Globus pallidus (tissue), 1 donor: ENCODE results near the gene HDAC4.

Source experiments
- DNase-seq: peaks from one replicate; pipeline ENCODE4 v3.0.0-alpha.2; 2015; ENCODE audit warnings: low spot score

HDAC4 gene

DNA sequence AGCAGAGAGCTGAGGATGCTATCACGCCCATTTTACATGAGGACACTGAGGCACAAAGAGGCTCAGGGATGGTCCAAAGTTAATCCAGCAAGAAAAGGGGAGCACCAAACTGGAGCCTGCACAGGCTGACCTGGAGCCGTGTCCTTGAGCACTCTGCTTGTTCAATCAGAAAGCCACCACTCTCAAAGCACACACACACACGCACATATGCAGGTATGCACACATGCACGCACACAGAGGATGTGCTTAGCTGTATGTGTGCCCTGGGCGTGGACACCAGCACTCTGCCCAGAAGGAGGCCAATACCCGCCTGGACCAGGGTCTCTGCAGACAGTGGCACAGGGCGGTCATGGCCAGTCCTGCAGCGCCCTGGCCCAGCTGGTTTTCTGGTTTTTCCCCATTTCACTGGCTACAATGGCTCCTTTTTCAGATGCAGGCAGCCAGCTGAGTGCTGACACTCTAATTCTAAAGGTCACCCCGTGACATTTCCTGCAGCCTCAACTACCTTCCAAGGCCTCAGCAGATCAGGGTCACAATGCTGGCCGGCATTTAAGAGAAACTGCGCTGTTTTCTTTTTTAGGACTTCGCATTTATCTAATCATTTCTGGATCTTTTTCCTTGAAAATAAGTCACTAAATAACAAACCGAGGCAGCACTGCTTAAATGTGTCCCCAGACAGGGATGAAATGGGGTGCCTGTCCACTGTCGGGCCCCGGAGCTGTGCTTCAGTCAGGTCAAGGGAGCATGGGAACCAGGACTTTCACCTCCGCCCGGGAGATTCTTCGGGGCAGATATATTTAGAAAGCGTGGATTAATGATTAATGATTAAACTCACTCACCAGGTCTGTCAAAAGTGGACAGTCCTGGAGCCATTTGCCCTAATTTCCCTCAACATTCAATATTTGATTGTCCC, 104.5 kb downstream of the HDAC4 start:
- peak; percentile 85 for DNase-seq

DNA sequence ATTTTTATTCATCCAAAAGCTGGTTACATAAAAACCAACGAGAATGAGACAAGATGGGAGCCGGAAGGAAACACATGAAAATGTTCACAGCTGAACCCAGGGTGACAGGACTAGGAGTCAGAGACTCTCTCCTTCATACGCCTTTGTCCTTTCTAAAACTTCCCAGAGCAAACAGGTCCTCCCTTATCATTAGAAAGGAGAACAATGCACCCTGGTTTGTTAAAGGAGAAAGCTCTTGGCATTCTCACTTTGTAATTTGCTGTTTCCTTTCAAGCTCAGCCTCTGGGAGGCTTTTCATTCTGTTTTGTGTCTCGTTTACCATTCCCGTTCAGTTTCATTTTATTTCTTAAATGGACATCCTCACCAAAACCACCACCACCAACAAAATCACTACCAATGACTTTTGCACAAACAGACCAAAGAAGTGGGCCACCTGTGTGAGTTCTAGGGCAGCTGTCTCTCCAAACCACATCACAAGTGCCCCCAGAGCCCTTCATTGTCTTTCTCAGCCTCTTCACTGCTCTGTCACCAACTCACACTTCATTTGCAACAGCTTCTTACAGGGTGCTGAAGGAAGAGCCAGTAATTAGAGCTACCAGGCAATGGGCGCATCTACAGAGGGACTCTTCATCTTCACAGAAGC, 105.3 kb downstream of the HDAC4 start:
- no peak for DNase-seq

DNA sequence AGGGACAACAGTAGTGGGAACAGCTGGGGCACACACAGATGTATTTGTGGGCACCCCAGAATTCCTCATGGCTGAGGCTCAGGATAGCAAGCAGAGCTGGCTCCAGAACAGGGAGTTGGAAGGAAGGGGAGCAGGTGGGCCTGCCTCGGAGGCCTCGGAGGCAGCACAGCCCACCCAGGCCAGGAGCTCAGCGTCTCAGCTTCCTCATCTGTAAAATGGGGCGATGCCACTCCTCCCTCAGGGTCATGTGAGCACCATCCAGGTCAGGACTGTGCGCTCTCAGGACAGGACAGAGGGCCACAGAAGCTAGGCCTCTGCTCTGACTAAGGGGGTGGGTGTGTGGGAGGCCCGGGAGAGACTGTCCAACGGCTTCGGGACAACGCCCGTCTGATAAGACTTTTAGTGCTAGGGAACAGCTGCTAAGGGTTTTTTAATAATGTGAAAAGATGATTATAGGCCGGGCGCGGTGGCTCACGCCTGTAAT, 106.2 kb downstream of the HDAC4 start:
- DNase-seq = no peak

DNA sequence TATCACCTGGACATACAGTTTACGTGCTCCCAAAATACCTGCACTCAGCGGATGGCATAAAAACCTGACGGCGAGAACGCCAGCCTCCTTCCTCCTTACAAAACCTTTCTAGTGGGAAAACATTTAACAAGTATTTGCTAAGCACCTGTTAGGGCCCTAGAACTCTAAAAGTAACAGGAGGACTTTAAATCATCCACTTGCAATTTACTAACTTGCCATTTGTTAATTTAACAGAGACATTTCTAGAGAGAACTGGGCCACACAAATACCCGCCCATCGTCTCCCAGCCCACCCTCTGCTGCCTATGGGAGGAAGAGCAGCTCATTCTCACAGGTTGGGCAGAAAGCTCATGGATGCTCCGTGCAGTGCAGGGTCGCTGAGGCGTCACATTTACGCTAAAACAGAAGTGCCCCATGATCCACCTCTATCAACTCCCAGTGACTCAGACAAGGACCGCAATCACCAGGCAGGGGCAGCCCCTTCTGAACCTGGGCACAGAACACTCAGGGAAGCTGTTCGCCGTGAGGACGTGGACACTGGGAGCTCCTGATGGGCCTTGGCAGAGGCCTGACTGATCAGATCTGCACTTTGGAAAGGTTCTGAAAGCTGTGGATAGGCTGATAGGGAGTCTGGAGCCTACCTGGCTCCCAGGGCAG, 106.9 kb downstream of the HDAC4 start:
- no peak for DNase-seq

DNA sequence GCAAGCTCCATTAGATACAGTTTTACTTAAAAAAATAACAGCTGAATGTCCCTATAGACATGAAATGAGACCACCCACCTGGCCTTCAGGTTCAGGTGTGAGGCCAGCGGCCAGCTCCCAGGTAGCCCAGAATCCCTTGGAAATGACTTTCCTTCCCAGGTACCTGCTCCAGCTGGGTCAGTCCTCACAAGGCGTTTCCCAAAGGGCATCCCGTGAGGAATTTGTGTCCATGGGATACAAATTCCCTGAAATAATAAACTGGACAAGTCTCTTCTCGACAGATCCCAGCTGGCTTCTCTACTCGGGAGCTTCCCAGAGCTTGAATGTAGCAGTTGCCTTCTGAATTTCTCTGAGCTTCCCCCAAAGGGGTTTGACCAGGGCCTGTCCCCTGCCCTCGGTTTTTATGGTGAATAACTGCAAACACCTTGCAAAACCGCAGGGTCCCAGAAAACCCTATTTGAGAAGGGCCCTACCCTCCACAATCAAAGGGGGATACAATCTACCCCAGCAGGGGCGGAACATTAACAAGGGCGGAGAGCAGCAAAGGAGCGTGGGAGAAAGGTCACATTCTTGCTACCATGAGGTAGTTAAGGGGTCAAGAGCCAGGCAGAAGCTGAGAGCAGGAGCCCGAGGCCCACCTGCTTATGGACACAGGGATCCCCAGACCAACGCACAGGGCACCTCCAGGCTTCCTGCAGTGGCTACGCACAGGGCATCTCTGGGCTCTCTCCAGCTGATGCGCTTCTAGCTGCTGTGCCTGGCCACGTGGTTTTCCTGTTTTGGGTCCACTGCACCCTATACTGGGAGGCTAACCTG, 107.7 kb downstream of the HDAC4 start:
- DNase-seq = no peak

DNA sequence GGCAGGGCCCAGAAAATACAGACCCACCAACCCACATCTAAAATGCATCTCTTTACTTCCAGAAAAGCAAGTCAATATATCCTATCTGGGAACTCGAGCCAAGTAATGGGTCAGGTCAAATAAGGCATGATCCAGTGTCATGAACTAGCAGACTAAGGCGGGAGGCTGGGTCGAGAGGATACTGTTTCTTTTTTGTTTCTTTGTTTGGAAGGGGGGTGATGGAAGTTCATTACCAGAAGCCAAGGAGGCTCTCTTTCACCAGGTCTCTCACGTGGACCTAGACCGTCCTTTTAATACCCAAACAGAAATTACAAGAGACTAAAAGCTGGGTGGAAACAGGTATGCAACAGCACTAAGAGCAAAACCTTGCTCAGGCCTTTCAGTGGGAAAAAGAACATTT, 108.3 kb downstream of the HDAC4 start:
- DNase-seq = no peak

DNA sequence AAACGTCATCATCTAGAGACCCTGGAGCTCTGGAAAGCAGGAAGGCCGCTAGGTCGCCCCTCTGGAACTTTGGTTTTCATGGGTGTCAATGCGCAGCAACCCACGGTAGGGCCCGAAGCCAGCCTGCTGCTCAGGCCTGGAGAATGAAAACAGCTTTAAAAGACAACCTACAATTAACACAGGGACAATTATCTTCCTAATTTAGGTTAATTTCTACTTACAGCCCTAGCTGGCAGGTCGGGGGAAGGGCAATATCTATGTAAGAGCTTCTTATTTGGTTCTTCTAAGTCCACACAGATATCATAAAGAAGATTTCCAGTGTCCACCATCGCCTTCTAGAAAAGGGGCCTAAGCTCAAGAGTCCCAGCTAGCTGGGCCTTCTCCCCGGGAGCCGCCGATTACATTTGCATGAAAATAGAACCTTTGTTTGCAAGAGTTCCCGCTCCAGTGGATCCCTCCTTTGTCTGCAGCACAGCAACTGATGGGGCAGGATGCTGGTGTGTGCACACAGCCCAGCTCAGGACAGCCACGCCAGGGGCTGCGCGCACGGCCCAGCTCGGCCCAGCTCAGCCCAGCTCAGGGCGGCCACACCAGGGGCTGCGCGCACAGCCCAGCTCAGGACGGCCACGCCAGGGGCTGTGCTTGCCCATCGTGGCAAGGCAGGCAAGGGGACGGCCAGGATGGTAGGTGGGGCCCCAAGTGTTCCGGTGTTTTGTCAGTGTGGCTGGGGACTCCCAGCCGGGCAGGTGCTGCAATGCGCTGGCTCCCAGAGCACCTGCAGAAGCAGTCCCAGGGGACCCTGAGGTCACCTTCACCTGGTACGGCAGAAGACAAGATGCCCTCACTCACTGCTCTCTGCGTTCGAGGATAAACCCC, 109.1 kb downstream of the HDAC4 start:
- peak; percentile 86 for DNase-seq

DNA sequence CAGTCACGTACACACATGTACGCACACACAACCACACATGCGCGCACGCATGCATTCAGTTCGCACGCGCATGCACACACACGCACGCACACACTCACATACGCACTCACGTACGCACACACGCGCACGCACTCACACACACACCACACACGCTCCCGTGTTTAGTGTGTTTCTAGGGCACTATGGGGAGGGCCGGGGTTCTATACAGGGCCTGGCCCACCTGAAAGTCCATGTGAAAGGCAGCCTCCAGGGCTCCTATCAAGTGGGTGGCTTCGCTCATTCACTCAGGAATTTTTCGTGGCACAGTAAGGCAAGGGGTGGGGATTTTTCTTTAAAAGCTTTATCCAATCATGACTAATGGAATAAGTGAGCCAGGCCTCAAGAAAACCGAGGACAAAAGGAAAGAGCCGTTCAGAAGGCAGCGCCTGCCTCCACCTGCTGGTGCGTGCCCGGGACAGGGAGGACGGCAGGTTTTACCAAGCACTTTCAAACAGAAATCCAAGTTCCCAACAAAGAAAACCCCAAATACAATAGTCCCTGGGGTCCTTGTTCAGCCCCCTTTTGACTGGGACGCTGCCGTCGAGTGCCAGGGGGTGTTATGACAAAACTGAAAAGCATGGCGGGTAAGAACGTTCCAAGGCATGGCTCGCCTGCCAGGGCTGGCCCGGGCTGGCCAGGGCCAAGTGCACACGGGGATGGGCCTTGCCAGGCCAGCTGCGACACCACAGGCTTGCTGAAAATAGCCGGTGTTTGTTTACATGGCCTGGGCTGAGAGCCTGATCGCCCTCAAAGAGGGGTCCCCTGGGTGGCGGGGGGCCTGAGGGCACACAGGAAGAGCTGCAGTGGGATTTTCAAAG, 110.0 kb downstream of the HDAC4 start:
- peak; percentile 76 for DNase-seq

DNA sequence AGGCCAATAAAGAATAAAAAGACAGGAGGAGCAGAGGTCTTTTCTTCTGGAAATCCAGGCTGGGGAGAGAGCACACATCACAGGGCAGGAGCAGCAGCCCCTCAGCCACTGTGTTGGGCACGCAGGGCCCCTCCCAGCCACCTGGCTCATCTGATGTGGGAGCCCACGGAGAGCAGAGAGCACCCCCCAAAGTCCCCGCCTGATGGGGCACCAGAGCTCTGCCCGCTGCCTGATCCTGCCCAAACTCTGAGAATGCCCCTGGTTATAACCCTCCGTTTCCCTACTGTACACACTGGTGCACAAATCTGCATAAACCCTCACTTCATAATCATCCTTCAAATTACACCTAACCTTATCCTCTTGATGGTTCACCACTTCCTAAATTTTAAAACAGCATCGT, 111.3 kb downstream of the HDAC4 start:
- DNase-seq = no peak

DNA sequence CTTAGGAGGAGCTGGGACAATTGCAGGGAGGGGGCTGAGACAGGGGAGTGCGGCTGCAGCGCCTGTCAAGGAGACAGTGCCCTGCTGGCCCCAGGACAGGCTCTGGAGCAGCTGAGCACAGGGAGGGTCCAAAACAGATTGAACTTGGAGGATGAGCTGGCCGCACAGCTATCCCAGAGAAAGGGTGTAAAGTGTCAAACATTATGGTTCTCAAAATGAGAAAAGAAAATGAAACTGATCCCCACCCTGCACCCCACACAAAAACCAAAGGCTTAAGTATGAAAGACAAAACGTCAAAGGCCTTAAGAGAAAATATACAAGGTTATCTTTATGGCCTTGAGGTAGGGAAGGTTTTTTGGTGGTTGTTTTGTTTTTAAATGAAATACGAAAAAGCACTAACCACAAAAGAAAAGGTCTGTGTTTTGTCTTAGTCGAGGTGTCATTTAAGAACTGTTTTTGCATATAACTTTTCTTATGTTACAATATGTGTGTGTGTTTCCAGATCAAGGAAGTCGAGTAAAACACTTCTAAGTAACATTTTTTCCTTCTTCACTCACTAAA, 111.8 kb downstream of the HDAC4 start:
- DNase-seq = no peak

DNA sequence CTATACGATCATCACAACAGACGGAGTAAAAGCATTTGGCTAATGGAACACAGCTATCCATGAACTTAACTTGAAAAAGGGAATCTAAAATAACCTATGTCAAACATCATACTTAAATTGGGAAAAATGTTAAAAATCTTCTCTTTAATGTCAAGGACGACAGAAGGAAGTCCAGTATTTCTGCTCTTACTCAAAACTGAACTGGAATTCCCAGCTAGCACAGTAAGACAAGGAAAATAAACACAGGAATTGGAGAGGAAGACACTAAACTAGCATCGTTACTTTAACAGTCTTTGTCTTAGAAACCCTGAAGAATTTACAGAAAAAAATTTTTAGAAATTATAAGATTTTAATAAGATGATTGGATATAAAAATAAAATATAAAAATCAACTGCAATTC, 112.6 kb downstream of the HDAC4 start:
- no peak for DNase-seq

DNA sequence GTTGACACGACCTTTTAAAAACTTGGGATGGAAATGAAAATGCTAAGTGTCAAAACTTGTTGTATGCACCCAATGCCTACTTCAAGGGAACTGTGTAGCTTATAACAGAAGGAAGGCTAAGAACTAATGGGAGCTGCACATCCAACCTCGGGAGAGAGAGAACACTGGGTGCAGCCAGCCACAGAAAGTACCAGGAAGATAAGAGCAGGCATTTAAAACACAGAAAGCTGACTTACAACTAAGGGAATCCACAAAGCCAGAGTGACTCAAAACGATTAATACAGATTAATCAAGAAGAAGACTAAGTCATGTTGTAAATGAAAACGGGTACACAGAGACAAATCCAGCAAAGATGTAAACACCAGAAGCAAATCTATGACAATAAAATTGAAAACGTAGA, 113.4 kb downstream of the HDAC4 start:
- DNase-seq = no peak

DNA sequence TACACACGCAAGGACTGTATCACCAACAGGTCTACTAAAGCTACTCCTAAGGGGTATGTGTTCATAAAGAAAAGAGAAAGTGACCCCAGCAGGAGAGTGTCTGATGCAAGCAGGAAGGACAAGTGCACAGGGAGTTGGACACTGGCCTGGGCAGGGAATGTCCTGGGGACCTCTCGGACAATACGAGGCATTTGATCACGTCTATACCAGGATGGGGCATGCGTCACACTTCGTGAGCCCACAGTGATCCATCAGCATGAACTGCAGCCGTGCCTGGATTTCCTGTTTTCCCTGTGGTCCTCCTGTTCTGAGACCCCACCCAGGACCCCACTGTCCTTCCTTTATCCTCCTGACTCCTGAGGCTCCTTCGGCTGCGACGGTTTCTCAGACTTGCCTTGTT, 113.9 kb downstream of the HDAC4 start:
- DNase-seq = no peak

DNA sequence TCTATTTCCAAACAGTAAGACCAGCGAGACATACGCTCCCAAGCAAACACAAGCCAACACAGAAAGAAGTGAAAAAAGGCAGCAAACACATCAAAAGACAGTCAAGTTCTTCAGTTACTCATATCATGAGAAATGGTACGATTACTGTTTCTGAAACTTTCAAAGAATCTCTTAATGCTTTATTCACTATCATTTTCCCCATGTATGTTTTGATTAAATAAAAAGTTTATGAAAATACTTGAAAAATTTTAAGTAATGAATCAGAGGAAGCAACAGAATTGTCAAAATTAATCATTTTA, 114.9 kb downstream of the HDAC4 start:
- DNase-seq = no peak

DNA sequence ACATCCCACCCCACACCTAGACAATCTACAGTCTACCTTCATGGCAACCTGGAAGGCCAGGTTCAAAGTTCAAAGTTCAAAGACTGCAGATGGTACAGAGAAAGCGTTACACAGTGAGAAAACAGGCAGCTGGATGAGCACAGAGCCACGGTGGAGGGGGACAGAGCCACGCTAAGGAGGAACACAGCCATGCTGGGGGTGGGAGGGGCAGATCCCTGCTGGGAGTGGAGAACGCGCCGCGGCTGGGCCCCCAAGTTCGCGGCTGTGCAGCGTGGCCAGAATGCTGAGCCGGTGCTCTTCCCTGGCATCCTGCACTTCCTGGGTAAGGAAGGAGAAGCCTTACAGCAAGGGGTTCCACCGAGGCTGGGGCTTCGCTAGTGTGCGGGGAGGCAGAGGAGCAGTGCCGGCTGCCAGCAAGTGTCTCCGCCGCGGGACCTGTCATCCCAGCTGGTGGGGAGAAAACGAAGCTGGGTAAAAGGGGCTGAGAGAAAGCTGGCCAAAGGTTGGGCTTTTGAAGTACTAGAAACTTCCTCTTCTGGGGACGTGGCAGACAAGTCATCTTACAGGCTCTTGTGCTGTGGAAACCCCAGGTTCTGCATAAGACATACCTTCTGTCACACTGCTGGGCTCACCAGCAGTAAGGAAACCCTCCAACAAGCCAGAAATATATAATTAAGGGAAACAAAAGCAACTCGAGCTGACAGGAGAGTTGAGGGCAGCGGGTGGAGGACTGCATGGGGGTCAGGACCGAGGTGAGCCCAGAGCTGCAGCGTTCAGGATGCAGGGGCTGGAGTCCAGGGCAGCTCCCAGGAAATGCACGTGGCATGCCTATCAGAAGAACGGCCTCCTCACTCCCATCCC, 115.5 kb downstream of the HDAC4 start:
- no peak for DNase-seq

DNA sequence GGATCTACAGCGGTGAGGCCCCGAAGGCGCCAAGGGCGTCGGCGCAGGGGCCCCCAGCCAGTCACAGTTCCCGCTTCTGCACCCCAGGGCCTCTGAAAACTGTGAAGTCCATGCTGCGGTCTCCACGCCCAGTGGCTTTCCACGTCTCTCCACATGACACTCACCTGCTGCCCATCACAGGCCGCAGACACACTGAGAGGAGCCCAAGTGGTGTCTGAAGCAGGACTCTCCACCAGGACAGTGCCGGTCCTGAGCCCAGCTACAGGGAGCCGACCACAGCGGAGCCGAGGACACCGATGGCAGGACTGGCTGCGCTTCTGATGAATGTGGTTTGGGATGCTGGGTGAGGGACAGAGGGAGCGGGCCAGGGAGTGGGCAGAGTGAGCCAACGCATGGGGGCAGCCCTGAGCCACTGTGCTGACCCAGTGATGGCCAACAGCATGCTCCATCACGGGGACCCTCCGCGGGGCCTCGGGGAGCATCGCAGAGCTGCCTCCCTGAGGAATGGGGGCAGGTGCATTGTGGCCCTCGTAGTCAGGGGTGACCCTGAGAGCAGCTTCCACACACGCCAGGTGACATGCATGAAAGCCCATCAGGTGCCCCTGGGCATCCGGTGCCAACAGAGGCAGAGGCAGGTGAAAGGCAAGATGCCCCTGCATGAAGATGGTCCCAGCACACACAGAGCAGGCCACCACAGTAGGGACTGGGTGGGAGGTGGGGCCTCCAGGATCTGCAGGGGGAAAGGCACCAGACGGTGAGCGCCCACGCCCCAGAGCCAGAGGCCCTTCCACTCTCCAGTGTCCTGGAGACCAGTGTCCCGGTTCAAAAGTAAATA, 116.6 kb downstream of the HDAC4 start:
- DNase-seq = no peak

DNA sequence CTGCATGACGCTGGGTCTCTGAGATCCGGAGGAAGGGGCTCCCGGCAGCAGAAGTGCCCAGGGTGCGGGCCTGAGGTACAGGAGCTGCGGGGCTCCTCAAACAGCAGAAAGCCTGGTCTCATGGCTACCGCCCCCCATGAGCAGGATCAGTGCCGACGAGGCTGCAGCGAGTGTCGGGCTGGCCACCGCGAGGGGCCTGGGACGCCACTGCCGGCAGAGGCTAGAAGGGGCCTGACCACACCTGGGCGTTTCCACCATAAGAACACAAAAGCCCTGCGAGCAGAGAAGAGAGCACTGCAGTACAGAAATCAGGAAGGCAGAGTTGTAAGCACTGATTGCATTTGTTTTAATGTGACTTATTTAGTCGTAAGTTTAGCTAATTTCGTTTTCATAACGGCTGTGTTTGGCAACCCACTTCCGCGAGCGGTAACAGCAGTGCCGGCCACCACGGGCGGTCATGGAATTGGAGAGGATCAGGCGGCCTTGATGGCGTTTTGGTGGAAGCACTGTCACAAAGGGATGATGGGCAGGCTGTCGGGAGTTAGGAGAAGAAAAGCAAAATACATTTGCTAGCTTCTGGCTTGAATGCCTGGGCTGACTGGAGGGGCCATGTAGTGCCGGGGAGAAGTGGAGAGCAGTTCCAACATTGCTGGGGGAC, 117.4 kb downstream of the HDAC4 start:
- DNase-seq = no peak
